Parathyroid adenoma (tissue), 2 donors: ENCODE data around the gene DNHD1.

ENCODE experiments used
- H2AFZ ChIP-seq: fragments of 300-600 bp; sonication (generic); one replicate; pipeline ENCODE4 v1.7.0; 2017; ENCODE audit warnings: antibody characterized with exemption, mild to moderate bottlenecking
- H3K27ac ChIP-seq: fragments of 300-600 bp; sonication (generic); one replicate; pipeline ENCODE4 v1.7.0; 2017
- H3K27me3 ChIP-seq: fragments of 300-600 bp; sonication (generic); one replicate; pipeline ENCODE4 v1.7.0; 2017; ENCODE audit warnings: low read length; ENCODE audit not compliant: control insufficient read depth, insufficient read depth
- H3K36me3 ChIP-seq: fragments of 300-600 bp; sonication (generic); one replicate; pipeline ENCODE4 v1.7.0; 2017; ENCODE audit warnings: low read length; ENCODE audit not compliant: control insufficient read depth, insufficient read depth
- H3K4me1 ChIP-seq: fragments of 300-600 bp; sonication (generic); one replicate; pipeline ENCODE4 v1.7.0; 2017; ENCODE audit warnings: control low read depth
- H3K4me2 ChIP-seq: fragments of 300-600 bp; sonication (generic); one replicate; pipeline ENCODE4 v1.7.0; 2017; ENCODE audit warnings: low read length
- H3K4me3 ChIP-seq: fragments of 300-600 bp; sonication (generic); one replicate; pipeline ENCODE4 v1.7.0; 2017; ENCODE audit warnings: low read depth, low read length
- H3K79me2 ChIP-seq: fragments of 300-600 bp; sonication (generic); one replicate; pipeline ENCODE4 v1.7.0; 2017; ENCODE audit warnings: control low read depth
- H3K9ac ChIP-seq: fragments of 300-600 bp; sonication (generic); one replicate; pipeline ENCODE4 v1.7.0; 2017; ENCODE audit warnings: mild to moderate bottlenecking
- H3K9me3 ChIP-seq: fragments of 300-600 bp; sonication (generic); one replicate; pipeline ENCODE4 v1.7.0; 2017; ENCODE audit warnings: low read length; ENCODE audit not compliant: control insufficient read depth
- CTCF ChIP-seq: fragments of 300-600 bp; sonication (generic); IDR thresholded peaks from one replicate; pipeline ENCODE4 v1.7.0; 2017; ENCODE audit warnings: antibody characterized with exemption, mild to moderate bottlenecking
- donor health status: primary hyperparathyroidism.

DNHD1 gene

GRCh38 chr11:6612213-6613041, 115.3 kb downstream of the DNHD1 start, which contains the start of gene TAF10:
Gene TAF10 (minus strand): TSS chr11:6612216. CDS start chr11:6612189, 27 bp downstream.
- H3K27ac ChIP-seq = peak within 1 kb of the TSS; percentile 99
- peak within 1 kb of the TSS; percentile 73 for H3K4me2 ChIP-seq
- H3K4me3 ChIP-seq = peak within 1 kb of the TSS; percentile 70
- peaks cover 2% of the 10 kb centered on the region for H3K79me2 ChIP-seq
- H2AFZ ChIP-seq = peak within 1 kb of the TSS; percentile 91
- H3K27me3 ChIP-seq = no peaks in the 10 kb centered on the region
- peak within 1 kb of the TSS; percentile 80 for H3K9ac ChIP-seq
- H3K4me1 ChIP-seq = peaks cover 4% of the 10 kb centered on the region
- no peaks in the 10 kb centered on the region for H3K9me3 ChIP-seq
- TF ChIP-seq CTCF = peak; percentile 11
- H3K36me3 ChIP-seq = no peaks in the 10 kb centered on the region

- no peak overlapping the region for H3K27ac ChIP-seq
Observed at GRCh38 chr11:6613496-6613895, 116.4 kb downstream of the DNHD1 start.

GRCh38 chr11:6614446-6614845, 117.4 kb downstream of the DNHD1 start:
- no peak overlapping the region for H3K4me2 ChIP-seq
- H3K4me3 ChIP-seq = no peak overlapping the region
- H2AFZ ChIP-seq = no peak overlapping the region
- H3K9ac ChIP-seq = no peak overlapping the region
- H3K27me3 ChIP-seq = no peaks in the 10 kb centered on the region
- peaks cover 7% of the 10 kb centered on the region for H3K4me1 ChIP-seq
- no peaks in the 10 kb centered on the region for H3K9me3 ChIP-seq
- H3K79me2 ChIP-seq = no peaks in the 10 kb centered on the region
- no peak overlapping the region for H3K27ac ChIP-seq
- H3K36me3 ChIP-seq = no peaks in the 10 kb centered on the region
- TF ChIP-seq CTCF = no peak

More at GRCh38 chr11:6613496-6613895, 116.4 kb downstream of the DNHD1 start:
- H3K79me2 ChIP-seq = no peaks in the 10 kb centered on the region
- H2AFZ ChIP-seq = no peak overlapping the region
- no peak overlapping the region for H3K4me2 ChIP-seq
- no peaks in the 10 kb centered on the region for H3K9me3 ChIP-seq
- no peaks in the 10 kb centered on the region for H3K27me3 ChIP-seq
- no peak overlapping the region for H3K4me3 ChIP-seq
- TF ChIP-seq CTCF = no peak
- H3K9ac ChIP-seq = no peak overlapping the region
- H3K36me3 ChIP-seq = no peaks in the 10 kb centered on the region
- H3K4me1 ChIP-seq = peaks cover 7% of the 10 kb centered on the region

- Histone ChIP-seq H3K27ac (no peak overlapping the region), H3K4me3 (no peak overlapping the region), H3K9me3 (no peaks in the 10 kb centered on the region), H2AFZ (no peak overlapping the region), H3K4me1 (peaks cover 7% of the 10 kb centered on the region), H3K27me3 (no peaks in the 10 kb centered on the region), H3K36me3 (no peaks in the 10 kb centered on the region), H3K9ac (no peak overlapping the region), H3K79me2 (no peaks in the 10 kb centered on the region), H3K4me2 (no peak overlapping the region)
- no peak for TF ChIP-seq CTCF
Observed at GRCh38 chr11:6615046-6615445, 118.0 kb downstream of the DNHD1 start.
